NCI-H2081 treated with DMSO at 0.1 percent for 48 hours (cell line): ENCODE data around the gene TCF3.
"Not testable (repeated sequence)": the region's sequence is repeated elsewhere in the genome, so short reads cannot be mapped to it uniquely, and the experiment has no call there.

ENCODE experiments used
- DNase-seq: peaks from one replicate; lab custom pipeline; 2025; lab: John Stamatoyannopoulos, UW

Gene TCF3

DNA sequence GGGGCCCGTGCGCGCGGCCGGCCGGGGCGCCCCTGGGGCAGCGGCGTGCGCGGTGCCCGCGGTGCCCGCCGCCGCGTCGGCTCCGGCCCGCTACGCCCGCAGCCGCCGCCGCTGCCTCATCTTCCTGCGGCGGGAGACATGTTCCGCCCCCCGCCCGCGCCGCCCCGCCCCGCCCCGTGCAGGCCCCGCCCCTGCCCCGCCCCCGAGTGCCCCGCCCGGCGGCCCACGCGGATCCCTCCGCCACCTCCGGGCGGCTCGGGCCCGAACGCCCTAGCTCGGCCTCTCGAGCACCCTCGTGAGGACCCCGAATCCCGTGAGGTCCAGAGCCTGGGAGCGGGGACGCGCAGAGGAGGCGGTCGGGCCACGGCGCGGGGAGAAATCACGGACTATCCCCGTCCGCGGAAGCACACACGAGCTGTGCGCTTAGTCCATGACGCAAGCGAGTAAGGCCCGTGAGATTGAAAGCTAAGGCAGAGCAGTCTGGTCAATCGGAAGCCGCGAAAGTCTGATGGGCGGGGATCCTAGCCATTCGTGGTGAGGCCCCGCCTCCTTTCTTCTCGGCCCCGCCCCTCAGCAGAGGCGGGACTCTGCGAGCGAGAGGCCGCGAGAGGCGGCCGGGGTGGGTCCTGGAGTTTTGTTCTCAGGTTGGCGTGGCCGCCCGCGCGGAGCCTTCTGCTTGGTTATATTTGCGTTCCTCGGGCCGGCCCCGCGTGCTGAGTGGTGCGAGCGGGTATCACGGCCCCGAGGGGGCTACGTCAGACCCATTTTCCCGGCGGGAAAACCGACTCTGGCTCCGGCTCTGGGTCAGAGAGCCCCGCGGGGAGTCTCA lies at the start of gene TCF3:
TCF3 (minus strand) TSS at position 145 of the 829 bp plus-strand sequence. CDS start 2,367 bp downstream, outside the sequence.
- peak; percentile 90 for DNase-seq

DNA sequence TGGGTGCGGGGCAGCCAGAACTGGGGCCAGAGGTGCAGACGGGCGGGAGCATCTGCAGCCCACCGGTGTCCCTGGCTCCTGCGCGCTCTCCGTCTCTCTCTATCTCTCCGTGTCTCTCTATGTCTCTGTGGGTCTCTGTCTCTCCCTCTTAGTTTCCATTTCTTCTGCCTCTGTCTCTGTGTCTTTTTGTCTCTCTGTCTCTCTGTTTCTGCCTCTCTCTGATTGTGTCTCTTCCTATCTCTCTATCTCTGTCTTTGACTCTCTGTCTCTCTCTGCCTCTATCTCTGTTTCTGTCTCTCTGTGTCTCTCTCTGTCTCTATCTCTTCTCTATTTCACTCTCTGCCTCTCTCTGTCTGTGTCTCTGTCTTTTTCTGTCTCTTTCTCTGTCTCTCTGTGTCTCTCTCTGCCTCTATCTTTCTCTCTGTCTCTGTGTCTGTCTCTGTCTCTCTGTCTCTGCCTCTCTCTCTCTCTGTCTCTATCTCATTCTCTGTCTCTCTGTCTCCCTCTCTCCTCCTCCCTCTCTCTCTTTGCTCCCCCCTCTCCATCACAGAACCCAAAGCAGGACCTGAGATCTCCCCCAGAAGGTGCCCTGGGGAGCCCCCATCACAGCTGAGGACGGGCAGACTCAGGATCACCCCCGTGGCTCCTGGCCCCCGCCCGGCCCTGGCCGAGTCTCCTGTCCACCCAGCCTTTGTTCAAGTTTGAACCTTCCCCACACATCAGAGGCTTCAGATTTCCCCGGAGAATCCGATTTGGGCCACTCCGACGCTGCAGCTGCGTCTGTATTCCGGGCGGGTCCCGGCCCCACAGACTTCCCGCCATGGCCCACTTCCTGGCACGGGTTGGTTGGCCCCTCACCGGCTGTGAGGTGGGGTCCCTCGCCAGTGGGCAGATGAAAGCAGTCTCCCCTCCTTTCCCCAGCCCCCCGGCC lies 48.6 kb upstream of the TCF3 start:
- DNase-seq, result no peak

DNA sequence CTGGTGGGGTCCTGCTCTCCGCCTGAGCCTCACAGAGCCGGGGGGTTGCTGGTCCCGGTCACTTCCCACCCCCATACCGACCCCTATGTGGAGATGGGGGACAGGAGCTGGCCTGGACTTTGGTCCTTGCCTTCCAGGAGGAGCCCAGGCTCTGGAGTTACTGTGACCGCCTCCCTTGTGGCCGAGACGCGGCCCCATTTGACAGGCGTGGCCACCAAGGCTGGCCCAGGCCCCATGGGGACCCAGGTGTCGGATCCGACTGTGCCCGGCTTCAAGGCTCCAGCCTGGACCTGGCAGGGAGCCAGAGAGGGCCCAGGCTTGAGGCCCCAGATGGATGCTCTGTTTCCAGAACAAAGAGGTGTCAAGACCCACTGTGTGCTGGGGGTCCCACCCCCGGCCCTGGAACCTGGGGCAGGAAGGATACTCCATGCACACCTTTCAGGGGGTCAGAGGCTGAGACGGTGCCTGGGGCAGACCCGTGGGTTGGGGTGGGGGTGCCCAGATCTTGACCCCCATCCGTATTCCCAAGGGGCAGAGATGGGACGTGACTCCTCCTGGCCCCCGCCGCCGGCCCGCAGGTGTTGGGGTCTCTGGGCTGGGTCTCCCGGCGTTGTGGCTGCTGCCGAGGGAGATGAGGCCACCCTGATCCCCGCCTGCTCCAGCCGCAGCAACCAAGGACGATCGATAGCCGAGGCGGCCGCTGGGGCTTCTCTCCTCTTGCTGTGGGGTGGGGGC lies 47.8 kb upstream of the TCF3 start:
- no peak for DNase-seq

DNA sequence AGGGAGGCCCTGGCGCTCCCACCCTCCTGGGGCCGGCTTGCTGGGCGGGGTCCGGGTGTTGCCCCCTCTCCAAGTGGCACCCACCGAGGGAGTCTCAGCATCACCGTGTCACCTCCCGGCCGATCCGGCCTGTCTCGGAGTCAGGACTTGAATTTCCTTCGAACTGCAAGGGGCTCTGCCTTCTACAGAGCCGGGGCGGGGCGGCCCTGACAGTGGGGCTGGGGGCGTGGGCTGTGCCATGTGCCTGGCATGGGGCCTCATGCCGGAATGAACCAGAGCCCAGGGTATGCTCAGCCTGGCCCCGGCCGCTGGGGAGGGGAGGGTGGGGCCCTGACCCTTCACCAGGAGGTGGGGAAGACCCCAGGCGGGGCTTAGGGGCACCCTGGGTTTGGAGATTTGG lies 47.0 kb upstream of the TCF3 start:
- no peak for DNase-seq

DNA sequence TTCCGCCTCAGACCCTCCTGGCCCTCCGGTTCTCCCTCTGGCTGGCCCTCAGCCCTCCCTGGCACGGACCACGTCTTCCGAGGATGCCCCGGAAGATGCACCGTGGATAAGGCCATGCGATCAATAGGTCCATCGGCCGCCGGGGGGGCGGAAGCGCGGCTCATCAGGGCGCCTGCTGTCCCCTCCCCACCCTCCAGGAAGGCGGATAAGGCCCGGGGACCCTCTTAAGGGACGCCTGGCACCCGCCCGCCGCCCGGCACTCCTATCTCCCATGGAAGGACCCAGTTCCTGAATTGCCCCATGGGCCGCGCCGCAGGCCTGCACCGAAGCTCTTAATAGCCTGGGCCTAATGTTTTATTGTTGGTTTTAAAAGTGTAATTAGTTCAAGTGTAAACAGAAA lies 46.2 kb upstream of the TCF3 start:
- DNase-seq, result no peak

DNA sequence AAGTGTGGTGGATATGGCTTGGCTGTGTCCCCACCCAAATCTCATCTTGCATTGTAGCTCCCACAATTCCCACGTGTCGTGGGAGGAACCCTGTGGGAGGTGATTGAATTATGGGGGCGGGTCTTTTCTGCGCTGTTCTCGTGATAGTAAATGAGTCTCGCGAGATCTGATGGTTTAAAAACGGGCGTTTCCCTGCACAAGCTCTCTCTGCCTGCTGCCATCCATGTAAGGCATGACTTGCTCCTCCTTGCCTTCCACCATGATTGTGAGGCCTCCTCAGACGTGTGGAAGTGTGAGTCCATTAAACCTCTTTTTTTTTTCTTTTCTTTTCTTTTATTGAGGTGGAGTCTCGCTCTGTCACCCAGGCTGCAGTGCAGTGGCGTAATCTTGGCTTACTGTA lies 43.1 kb upstream of the TCF3 start:
- not testable (repeated sequence) for DNase-seq

DNA sequence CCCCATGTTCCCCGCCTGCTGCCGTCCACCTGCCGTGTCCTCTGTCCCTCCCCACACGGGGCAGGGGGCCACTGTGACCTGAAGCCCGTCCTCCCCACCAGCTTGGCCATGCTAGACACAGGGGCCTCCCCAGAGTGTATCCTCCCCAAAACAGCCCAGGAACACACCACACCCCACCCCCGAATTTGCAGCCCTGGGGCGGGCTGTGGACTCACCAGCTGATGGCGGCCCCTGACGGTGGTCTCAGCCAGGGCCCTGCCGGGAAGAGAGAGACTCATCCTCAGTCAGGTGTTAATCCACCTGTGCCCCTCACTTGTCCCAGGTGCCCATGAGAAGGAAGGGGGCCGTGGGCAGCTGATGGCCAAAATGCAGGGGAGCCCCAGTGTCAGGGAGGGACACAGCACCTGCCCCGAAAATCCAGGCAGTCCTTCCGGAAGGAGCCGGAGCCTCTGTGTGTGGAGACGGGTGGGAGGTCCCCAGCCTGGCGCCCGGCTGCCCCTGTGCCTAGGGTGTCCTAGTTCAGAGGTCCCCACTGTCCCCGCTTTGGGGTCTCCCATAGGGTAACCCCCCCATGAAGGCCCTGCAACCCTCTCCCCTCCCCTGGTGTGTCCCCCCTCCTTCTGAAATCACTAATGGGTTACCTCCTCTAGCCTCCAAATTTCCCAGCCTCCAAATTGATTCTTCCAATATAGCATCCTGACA lies 39.3 kb upstream of the TCF3 start:
- DNase-seq, result no peak

DNA sequence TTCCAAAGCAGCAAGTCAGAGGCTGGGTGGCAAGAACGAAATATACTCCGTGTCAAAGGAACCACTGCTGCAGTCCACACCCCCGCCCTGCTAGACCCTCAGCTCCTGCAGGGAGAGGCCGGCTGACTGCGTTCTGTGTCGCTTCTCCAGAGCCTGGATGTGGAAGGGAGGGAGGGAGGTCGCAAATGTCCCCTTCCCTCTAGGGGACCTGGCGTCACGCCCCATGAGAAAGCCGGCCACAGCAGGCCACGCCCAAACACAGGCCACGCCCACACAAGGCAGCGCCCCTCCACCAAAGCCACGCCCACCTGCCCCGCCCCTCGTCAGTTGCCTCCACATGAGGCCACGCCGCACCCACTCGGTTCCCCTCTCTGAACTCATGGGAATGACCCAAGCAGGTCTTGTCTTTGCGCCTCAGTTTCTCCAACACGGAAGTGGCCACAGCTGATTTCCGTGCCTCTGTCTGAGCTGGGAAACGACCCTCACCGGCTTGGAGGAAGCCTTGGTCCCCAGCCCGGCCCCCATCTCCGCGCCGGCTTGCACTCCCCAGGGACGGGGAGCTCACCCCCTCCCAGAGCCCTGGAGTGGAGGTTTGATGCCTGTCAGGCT lies 38.4 kb upstream of the TCF3 start:
- DNase-seq, result no peak

DNA sequence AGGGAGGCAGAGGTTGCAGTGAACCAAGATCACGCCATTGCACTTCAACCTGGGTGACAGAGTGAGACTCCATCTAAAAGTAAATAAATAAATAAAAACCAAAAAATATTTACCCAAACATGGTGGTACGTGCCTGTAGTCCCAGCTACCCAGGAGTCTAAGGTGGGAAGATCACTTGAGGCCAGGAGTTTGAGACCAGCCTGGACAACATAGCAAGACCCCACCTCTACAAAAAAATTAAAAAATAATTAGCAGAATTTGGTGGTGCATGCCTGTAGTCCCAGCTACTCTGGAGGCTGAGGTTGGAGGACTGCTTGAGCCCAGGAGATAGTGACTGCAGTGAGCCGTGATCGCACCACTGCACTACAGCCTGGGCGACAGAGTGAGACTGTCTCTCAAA lies 33.4 kb upstream of the TCF3 start:
- DNase-seq, result not testable (repeated sequence)

DNA sequence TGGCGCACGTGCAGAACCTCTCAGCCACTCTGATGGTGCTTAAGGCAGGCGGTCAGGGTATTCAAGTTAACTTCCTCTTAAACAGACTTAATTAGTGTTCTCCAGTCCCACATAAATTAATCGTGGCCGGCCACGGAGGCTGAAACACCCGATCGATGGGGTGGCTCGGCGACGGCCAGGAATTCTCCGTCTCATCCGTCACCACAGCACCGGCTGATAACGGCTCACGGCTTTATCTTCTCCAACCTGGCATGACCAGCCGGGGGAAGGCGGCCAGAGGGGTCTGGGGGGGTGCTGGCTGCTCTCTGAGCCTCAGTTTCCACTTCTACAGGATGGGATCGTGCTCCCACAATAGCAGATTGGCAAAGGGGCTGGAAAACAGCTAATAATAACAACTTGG lies 32.6 kb upstream of the TCF3 start:
- DNase-seq, result no peak

DNA sequence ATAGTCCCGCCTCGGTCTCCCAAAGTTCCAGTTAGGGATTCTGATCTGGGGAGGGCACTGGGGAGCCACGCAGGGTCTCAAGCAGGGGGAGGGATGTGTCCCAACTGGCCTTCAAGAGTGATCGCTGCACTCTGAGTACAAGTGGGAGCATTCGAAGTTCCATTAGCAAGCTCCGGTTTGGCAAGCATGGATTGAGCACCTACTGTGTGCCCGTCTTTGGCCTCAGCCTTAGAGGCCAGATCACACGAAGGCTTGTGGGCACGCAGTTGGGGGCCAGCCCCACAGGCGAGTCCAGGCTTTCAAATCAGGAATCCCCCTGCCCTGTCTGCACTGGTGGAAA lies 32.1 kb upstream of the TCF3 start:
- DNase-seq, result no peak

DNA sequence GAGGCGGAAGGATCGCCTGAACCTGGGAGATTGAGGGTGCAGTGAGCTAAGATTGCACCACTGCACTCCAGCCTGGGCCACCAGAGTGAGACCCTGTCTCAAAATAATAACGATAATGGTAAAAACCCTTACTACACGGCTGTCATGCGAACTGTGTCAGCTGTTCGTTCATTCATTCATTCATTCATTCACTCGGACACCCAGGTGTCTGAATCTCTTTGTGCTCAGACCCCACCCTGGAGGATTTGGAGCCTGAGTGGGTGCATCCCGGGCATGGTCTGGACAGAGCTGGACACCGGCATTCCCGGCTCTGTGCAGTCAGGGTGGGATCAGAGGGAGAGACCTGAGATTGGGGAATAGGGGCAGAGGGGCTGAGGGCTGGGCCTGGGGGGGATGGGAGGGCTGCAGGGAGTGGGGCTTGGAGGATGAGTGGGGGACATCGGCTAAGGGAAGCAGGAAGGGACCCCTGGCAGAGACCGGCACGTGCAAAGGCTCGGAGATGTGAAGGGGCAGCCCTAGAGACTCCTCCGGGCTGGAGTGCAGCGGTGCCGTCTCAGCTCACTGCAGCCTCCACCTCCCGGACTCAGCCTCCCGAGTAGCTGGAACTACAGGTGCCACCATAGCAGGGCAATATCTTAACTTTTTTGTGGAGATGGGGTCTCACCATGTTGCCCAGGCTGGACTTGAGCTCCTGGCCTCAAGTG lies 31.6 kb upstream of the TCF3 start:
- no peak for DNase-seq

DNA sequence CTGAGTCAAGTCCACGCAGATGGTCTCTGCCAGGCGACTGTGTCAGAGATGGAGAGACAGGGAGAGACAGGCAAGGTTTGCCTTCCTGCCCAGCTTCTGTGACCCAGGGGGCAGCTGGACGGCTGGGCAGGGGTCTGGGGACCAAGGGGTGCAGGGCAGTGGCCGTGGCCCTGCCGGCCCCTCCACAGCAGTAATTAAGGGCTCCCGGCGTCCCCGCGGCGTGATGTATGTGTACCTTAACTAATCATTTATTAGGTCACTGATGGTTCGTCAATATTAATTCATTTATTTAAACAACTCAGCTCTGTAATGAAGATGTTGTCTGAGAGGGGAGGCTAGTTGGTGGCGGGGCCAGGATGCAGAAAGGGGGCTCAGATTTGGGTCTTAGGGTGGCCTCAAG lies 28.6 kb upstream of the TCF3 start:
- no peak for DNase-seq

DNA sequence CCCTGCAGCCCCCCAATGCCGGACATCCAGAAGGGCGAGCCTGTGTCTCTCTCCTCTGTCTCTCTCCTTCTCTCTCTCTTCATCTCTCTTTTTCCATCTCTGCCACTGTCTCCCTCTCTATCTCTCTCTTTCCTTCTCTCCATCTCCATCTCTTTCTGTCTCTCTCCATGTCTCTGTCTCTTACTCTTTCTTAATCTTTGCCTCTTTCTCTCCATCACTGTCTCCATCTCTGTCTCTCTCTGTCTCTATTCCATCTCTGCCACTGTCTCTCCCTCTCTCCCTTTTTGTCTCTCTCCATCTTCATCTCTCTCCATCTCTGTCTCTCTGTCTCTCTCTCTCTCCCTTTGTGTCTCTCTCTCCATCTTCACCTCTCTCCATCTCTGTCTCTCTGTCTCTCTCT lies 25.7 kb upstream of the TCF3 start:
- no peak for DNase-seq

DNA sequence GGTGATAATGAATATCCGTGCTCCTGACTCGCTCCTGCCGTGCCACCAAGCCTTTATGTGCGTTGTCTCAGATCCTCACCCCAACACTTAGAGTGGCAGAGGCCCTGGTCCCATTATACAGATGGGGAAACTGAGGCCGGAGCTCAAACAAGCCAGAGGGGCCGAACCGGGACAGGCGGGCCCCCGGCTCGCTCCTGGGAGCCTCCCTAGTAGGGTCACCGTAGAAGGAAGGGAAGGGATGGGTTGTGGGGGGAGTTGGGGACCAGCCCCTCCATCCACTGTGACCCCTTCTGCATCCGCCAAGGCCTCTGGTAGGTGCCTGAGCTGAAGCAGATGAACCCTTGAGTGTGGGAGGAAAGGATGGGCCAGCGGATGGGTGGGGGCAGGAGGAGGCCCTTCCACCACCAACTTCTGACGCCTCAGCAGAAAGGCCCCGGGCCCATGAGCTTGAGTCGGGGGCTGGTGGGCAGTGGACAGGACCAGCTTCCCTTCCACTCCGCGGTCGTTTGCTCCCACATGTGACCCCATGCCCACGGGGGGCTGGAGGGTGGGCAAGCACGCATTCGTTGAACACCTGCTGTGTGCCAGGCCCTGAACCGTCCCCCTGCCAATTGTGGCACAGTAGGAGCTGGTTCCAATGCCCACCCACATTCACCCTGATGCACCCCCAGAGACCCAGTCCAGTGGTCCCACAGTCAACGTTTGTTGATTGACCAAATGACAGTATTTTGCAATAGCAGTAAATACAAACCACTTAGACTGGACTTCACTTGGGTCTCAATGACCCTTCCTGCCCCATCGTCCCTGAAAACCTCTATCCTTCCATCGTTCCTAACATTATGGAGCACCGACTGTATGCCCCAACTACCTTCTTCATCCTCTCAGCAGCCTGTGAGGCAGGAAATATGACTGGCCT lies 24.2 kb upstream of the TCF3 start:
- DNase-seq, result no peak

DNA sequence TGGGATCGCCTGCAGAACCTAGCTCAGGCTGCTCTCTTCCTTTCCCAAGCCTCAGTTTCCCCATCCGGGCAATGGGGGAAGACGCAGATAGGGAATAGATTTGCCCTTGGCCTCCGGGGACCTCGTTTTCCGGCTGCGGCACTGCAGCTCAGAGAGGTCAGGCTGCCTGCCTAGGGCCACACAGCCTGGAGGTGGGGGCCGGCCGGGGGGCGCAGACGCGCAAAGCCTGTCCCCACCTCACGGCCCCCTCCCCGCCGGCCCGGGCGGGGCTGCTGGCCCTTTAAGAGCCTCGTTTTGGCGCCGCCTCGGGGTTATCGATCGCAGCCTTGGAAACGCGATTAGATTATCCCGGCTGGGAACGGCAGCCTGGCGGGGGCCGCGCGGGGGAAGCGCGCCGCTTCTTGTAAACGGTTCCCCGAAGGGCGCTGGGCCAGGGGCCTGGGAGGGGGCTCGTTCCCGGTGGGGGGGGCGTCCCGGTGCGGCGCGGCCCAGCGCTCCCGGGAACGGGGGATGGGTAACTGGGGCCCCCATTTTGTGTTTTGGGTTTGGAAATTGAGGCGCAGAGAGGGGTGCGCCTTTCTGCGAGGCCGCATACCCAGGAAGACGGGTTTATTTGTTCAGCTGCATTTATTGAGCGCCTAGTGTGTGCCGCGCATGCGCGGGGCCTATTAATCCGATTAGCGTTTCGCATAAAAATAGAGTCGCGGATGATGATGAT lies 23.4 kb upstream of the TCF3 start:
- DNase-seq, result no peak

DNA sequence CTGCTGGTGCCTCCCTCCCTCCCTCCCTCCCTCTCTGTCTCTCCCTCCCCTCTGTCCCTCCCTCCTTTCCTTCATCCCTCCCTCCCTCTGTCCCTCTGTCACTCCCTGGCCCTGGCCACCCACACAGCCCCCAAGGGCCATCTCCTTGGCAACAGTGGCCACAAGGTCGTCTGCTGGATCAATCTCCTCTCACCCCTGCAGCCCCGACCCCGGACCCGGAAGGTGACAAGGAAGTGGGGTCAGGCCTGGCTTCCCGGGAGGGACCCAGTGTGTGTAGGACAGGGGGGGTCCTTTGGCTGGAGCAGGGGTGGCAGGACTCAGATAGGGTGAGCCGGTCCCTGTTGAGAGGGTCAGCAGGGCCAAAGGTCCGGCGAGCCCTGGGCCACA lies 21.9 kb upstream of the TCF3 start:
- no peak for DNase-seq

DNA sequence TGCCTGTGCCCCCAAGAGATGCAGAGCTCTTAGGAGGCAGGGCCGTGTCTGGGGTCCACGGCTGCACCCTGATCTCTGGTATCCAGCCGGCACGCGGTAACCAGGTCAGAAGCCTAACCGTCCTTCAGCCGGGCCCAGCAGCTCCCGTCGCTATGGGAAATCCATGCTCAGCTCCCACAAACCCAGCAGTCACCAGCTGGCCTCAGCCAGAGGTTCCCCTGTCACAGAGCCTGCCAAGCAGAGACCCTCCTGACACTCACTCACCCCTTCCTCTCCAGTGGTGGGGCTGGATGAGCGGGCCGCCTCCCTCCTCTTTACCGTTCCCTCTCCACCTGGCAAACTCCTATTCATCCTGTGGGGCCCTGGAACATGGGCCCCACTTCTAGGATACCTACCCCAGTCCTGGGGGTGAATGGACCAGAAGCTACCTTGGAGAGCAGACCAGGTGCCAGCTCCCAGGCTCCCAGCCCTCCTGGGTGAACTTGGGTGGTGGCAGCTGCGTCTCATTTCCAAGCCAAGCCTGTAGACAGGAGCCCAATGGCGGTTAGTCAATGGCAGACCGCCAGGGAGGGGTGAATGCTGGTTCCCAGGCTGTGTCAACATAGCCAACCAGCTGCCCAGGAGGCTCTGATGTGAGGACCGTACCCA lies 21.4 kb upstream of the TCF3 start:
- no peak for DNase-seq
